ENCODE data around the gene BCL11B. TPM values are rescaled to one million over a fixed set of nuclear protein-coding genes. Genes with fewer than 3 reads are reported as not detected.

The BCL11B gene
- total RNA-seq, 1 donor from 2014 or later = 0.85 TPM

- Histone ChIP-seq H3K36me3 (no peaks in the 10 kb centered on the region), H3K4me1 (no peaks in the 10 kb centered on the region), H3K27ac (no peak overlapping the region), H3K9me3 (no peaks in the 10 kb centered on the region), H3K27me3 (no peaks in the 10 kb centered on the region), H3K4me3 (no peak overlapping the region)
- intact Hi-C loops (cut with DNase I) = no loop called here
- no peak for TF ChIP-seq CTCF (IDR thresholded peaks at IDR 0.05)
- peak in 1 of 2 donors; percentile 47 for DNase-seq (ENCODE audit: low spot score in 2 of 2)
Observed at GRCh38 chr14:99177046-99177655, 94.8 kb downstream of the BCL11B start.

GRCh38 chr14:99176156-99176945, 95.6 kb downstream of the BCL11B start:
- H3K27me3 ChIP-seq = no peaks in the 10 kb centered on the region
- intact Hi-C loops (cut with DNase I) = no loop called here

DNA sequence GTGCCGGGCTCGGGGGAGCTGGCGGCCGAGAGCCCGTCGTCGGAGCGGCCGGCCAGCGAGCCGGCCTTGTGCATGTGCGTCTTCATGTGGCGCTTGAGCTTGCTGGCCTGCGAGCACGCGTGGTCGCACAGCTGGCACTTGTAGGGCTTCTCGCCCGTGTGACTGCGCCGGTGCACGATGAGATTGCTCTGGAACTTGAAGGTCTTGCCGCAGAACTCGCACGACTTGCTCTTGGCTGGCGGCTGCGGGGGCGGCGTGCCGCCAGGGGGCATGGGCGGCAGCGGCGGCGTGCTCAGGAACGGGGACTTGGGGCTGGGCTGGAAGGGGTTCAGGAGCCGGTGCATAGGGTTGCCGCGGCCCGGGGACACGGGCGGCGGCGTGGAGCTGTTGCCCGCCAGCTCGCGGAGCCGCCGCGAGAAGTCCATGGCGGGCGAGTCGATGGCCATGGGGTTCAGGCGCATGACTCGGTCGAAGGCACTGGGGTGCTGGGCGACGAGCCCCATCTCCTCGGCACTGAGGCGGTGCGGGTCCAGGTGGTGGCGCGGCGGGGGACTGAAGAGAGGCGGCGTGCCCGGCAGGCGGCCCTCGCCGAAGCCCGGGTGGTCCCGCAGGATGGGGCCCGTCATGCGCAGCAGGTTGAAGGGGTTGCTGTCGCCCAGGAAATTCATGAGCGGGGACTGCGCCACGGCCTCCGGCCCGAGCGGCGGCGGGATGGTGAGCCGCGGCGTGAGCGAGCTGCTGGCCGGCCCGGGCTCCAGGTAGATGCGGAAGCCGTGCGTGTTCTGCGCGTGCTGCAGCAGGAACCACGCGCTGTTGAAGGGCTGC, 96.5 kb downstream of the BCL11B start:
- TF ChIP-seq CTCF (IDR thresholded peaks at IDR 0.05) = no peak
- intact Hi-C loops (cut with DNase I) = no loop called here
- Histone ChIP-seq H3K27ac (no peak overlapping the region), H3K36me3 (no peaks in the 10 kb centered on the region), H3K27me3 (no peaks in the 10 kb centered on the region), H3K9me3 (no peaks in the 10 kb centered on the region), H3K4me1 (no peaks in the 10 kb centered on the region), H3K4me3 (no peak overlapping the region)
- peak in 1 of 2 donors; percentile 53 for DNase-seq (ENCODE audit: low spot score in 2 of 2)

More at GRCh38 chr14:99176156-99176945, 95.6 kb downstream of the BCL11B start:
- H3K9me3 ChIP-seq = no peaks in the 10 kb centered on the region
- H3K4me3 ChIP-seq = no peak overlapping the region
- H3K4me1 ChIP-seq = no peaks in the 10 kb centered on the region
- DNase-seq (ENCODE audit: low spot score in 2 of 2) = peak in 1 of 2 donors; percentile 53
- H3K27ac ChIP-seq = no peak overlapping the region
- no peak for TF ChIP-seq CTCF (IDR thresholded peaks at IDR 0.05)
- H3K36me3 ChIP-seq = no peaks in the 10 kb centered on the region

- Histone ChIP-seq H3K4me3 (no peak overlapping the region), H3K9me3 (no peaks in the 10 kb centered on the region), H3K36me3 (no peaks in the 10 kb centered on the region), H3K27ac (no peak overlapping the region), H3K27me3 (no peaks in the 10 kb centered on the region), H3K4me1 (no peaks in the 10 kb centered on the region)
- intact Hi-C loops (cut with DNase I) = no loop called here
- no peak for TF ChIP-seq CTCF (IDR thresholded peaks at IDR 0.05)
- peak in 1 of 2 donors; percentile 51 for DNase-seq (ENCODE audit: low spot score in 2 of 2)
Observed at GRCh38 chr14:99174770-99175319, 97.2 kb downstream of the BCL11B start.

GRCh38 chr14:99174081-99174769, 97.8 kb downstream of the BCL11B start:
- DNase-seq (ENCODE audit: low spot score in 2 of 2) = peak in 1 of 2 donors; percentile 58
- no peaks in the 10 kb centered on the region for H3K4me1 ChIP-seq
- H3K27me3 ChIP-seq = no peaks in the 10 kb centered on the region
- H3K27ac ChIP-seq = no peak overlapping the region
- no peak overlapping the region for H3K4me3 ChIP-seq
- H3K9me3 ChIP-seq = no peaks in the 10 kb centered on the region
- no peaks in the 10 kb centered on the region for H3K36me3 ChIP-seq
- TF ChIP-seq CTCF (IDR thresholded peaks at IDR 0.05) = no peak
- intact Hi-C loops (cut with DNase I) = no loop called here
